OCI-LY1 (cell line): ENCODE results near the gene RFC3.

ENCODE experiments used
- H2AFZ ChIP-seq: fragments of 200-600 bp; sonication (generic), shearing (Covaris generic); 2 replicates; pipeline ENCODE4 v1.6.0; 2014; ENCODE audit warnings: antibody characterized with exemption, mild to moderate bottlenecking, low read length
- H3F3A ChIP-seq: fragments of 200-600 bp; sonication (generic), shearing (Covaris generic); 2 replicates; pipeline ENCODE4 v1.6.0; 2014; ENCODE audit warnings: mild to moderate bottlenecking, antibody characterized with exemption, low read length, moderate library complexity; ENCODE audit not compliant: insufficient read depth
- H3K27ac ChIP-seq: fragments of 200-600 bp; sonication (generic); 2 replicates; pipeline ENCODE4 v1.5.1; 2014; ENCODE audit warnings: low read length, mixed run types, mild to moderate bottlenecking, low read depth; ENCODE audit not compliant: poor library complexity, severe bottlenecking
- H3K27me3 ChIP-seq: fragments of 200-600 bp; sonication (generic); 2 replicates; pipeline ENCODE4 v1.6.0; 2014; ENCODE audit warnings: antibody characterized with exemption, mild to moderate bottlenecking, low read length, moderate library complexity; ENCODE audit not compliant: insufficient read depth
- H3K36me3 ChIP-seq: fragments of 200-600 bp; sonication (generic); 2 replicates; pipeline ENCODE4 v1.6.1; 2014; ENCODE audit warnings: mild to moderate bottlenecking, antibody characterized with exemption, low read length, moderate library complexity, mixed read lengths; ENCODE audit not compliant: insufficient read depth
- H3K4me1 ChIP-seq: fragments of 200-600 bp; sonication (generic); 2 replicates; pipeline ENCODE4 v1.5.1; 2014; ENCODE audit warnings: mild to moderate bottlenecking, low read length, moderate library complexity; ENCODE audit not compliant: insufficient read depth, severe bottlenecking
- H3K4me2 ChIP-seq: fragments of 200-600 bp; sonication (generic), shearing (Covaris generic); 2 replicates; pipeline ENCODE4 v1.6.1; 2014; ENCODE audit warnings: low read length
- H3K4me3 ChIP-seq: fragments of 200-600 bp; sonication (generic); 2 replicates; pipeline ENCODE4 v1.5.1; 2014; ENCODE audit warnings: low read length, low read depth, mild to moderate bottlenecking, mixed read lengths; ENCODE audit not compliant: poor library complexity, severe bottlenecking
- H3K79me2 ChIP-seq: fragments of 200-600 bp; shearing (Covaris generic); 2 replicates; pipeline ENCODE4 v1.6.1; 2016; ENCODE audit warnings: mixed run types, low read length, mixed read lengths; ENCODE audit not compliant: insufficient read depth
- H3K9ac ChIP-seq: fragments of 200-600 bp; sonication (generic), shearing (Covaris generic); 2 replicates; pipeline ENCODE4 v1.6.1; 2014; ENCODE audit warnings: mild to moderate bottlenecking, low read length, mixed read lengths
- H3K9me2 ChIP-seq: fragments of 200-600 bp; sonication (generic), shearing (Covaris generic); 2 replicates; pipeline ENCODE4 v1.6.1; 2014; ENCODE audit warnings: low read depth, mild to moderate bottlenecking, low read length, mixed read lengths
- H3K9me3 ChIP-seq: fragments of 200-600 bp; shearing (Covaris generic); 2 replicates; pipeline ENCODE4 v1.6.1; 2014; ENCODE audit warnings: low read length, mixed read lengths
- H4K20me1 ChIP-seq: fragments of 200-600 bp; sonication (generic), shearing (Covaris generic); 2 replicates; pipeline ENCODE4 v1.6.0; 2016; ENCODE audit warnings: mild to moderate bottlenecking, low read length; ENCODE audit not compliant: insufficient read depth
- EZH2 ChIP-seq: fragments of 200-600 bp; sonication (generic), shearing (Covaris generic); IDR thresholded peaks from 2 replicates; pipeline ENCODE4 v1.8.0; 2017; ENCODE audit warnings: borderline replicate concordance, mixed run types, mild to moderate bottlenecking, antibody characterized with exemption, low read length, moderate library complexity, mixed read lengths
- TF ChIP-seq, protein P1 (sequence below): fragments of 200-600 bp; sonication (generic), shearing (Covaris generic); IDR thresholded peaks from 2 replicates; pipeline ENCODE4 v1.5.1; 2017; ENCODE audit warnings: mild to moderate bottlenecking, antibody characterized with exemption, low read length, moderate library complexity, mixed read lengths

The RFC3 gene, protein sequence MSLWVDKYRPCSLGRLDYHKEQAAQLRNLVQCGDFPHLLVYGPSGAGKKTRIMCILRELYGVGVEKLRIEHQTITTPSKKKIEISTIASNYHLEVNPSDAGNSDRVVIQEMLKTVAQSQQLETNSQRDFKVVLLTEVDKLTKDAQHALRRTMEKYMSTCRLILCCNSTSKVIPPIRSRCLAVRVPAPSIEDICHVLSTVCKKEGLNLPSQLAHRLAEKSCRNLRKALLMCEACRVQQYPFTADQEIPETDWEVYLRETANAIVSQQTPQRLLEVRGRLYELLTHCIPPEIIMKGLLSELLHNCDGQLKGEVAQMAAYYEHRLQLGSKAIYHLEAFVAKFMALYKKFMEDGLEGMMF

DNA sequence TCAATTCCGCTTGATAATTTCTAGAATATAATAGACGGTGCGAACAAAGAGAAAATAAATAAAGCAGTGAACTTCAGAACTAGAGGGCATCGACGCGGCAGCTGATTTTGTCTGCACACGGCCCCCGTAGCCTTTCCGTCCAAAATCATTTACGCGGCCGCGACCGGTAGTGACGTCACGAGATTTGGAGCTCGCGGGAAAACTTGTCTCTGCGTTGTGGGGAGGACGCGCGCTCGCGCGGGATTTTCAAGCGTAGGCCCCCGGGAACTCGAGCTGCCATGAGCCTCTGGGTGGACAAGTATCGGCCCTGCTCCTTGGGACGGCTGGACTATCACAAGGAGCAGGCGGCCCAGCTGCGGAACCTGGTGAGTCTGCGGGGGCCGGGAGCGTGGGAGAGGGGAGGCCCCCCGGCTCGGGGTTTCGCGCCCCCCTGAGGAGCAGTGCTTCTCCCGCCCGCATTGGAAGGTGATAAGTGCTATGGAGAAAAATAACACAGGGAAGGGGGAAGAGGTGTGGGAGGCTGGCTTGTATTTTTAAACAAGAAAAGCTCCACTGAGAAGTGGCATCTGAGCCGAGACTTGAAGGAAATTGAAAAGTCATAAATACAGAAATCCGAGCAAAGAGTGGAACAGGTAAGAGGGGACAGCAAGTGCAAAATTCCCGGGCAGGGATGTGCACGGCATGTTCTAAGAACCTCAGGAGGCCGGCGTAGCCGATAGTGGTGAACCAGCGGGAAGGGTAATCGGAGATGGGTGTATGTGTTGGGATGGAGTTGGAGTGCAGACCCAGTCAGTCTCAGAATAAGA is at the start of gene RFC3:
Gene RFC3, plus strand, starts transcription at position 249 of the 806 bp plus-strand sequence. Its CDS starts 30 bp downstream, at position 279.
- peaks cover 46% of the 10 kb centered on the region for H3K4me1 ChIP-seq
- H3F3A ChIP-seq, result no peaks in the 10 kb centered on the region
- H3K4me2 ChIP-seq, result peak within 1 kb of the TSS; percentile 95
- TF ChIP-seq, protein P1, sequence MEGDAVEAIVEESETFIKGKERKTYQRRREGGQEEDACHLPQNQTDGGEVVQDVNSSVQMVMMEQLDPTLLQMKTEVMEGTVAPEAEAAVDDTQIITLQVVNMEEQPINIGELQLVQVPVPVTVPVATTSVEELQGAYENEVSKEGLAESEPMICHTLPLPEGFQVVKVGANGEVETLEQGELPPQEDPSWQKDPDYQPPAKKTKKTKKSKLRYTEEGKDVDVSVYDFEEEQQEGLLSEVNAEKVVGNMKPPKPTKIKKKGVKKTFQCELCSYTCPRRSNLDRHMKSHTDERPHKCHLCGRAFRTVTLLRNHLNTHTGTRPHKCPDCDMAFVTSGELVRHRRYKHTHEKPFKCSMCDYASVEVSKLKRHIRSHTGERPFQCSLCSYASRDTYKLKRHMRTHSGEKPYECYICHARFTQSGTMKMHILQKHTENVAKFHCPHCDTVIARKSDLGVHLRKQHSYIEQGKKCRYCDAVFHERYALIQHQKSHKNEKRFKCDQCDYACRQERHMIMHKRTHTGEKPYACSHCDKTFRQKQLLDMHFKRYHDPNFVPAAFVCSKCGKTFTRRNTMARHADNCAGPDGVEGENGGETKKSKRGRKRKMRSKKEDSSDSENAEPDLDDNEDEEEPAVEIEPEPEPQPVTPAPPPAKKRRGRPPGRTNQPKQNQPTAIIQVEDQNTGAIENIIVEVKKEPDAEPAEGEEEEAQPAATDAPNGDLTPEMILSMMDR, result no peak
- TF ChIP-seq EZH2, result no peak
- H3K27me3 ChIP-seq, result no peaks in the 10 kb centered on the region
- H3K9ac ChIP-seq, result peak within 1 kb of the TSS; percentile 99
- peaks cover 51% of the 10 kb centered on the region for H3K79me2 ChIP-seq
- no peaks in the 10 kb centered on the region for H3K9me3 ChIP-seq
- peak within 1 kb of the TSS; percentile 90 for H3K27ac ChIP-seq
- peak within 1 kb of the TSS; percentile 98 for H3K4me3 ChIP-seq
- peaks cover 40% of the 10 kb centered on the region for H3K36me3 ChIP-seq
- no peaks in the 10 kb centered on the region for H3K9me2 ChIP-seq
- H2AFZ ChIP-seq, result no peak within 1 kb of the TSS
- H4K20me1 ChIP-seq, result no peaks in the 10 kb centered on the region

DNA sequence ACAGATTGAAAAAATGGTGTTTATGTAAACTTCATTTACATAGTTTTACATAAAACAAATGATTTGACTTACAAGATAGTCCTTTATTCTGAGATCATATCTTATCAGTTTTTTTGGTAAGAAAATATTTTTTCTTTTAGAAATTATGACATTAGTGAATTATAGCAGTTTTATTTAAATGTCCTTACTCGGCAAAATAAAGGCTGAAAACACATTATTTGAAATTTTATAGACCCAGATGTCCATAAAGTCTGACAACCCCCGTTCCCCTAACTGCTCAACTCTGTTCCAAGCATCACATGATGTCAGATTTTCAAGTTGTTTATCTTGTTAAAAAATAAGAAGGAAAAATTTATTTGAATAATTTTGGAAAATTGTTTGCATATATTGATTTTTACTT is 46.7 kb upstream of the RFC3 start:
- H3F3A ChIP-seq, result no peaks in the 10 kb centered on the region; the same call in 1 of the 2 replicates
- no peaks in the 10 kb centered on the region for H3K9me2 ChIP-seq
- H3K9ac ChIP-seq, result no peak overlapping the region
- peaks cover 16% of the 10 kb centered on the region for H3K4me1 ChIP-seq
- TF ChIP-seq, protein P1, result no peak
- TF ChIP-seq EZH2, result no peak
- H3K27ac ChIP-seq, result no peak overlapping the region
- H3K4me3 ChIP-seq, result no peak overlapping the region
- no peaks in the 10 kb centered on the region for H3K27me3 ChIP-seq
- H3K79me2 ChIP-seq, result no peaks in the 10 kb centered on the region
- H3K9me3 ChIP-seq, result no peaks in the 10 kb centered on the region; the same call in 1 of the 2 replicates
- H4K20me1 ChIP-seq, result no peaks in the 10 kb centered on the region
- no peak overlapping the region for H2AFZ ChIP-seq
- H3K36me3 ChIP-seq, result no peaks in the 10 kb centered on the region
- no peak overlapping the region for H3K4me2 ChIP-seq

DNA sequence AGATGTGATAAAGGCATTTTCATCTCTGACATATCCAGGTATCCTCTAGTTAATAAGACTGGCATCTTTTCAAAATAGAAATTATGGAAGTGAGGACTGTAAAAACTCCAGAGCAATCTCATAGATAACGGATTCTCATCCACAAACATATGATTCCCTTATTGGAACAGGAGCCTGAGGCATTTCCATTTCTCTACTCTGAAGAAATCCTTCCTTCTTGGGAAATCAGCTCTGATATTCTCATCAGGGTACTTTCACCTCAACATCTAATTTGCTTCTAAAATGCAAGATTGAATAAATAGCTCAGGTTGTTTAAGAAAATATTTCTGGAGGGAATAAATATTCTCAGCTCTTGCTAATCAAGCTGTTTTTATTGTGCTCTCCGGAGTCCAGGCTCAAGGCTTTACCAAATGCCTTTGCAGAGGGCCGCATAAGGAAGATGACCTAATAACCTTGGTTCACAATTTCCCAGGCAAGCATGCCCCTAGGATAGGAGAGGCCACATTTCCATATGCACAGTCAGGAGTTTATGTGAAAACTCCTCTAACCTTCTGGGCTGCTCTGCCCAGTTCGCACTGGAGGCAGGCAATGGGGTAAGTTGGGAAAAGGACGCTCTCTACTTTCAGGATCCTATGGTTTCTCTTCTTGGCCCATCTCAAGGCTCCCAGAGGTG is 44.0 kb upstream of the RFC3 start:
- Histone ChIP-seq H3K36me3 (no peaks in the 10 kb centered on the region), H3K9me3 (no peaks in the 10 kb centered on the region), H3K4me2 (no peak overlapping the region), H4K20me1 (no peaks in the 10 kb centered on the region), H2AFZ (no peak overlapping the region), H3K4me3 (no peak overlapping the region), H3K9ac (no peak overlapping the region), H3K9me2 (no peaks in the 10 kb centered on the region), H3K27ac (no peak overlapping the region), H3K4me1 (peaks cover 34% of the 10 kb centered on the region), H3K79me2 (no peaks in the 10 kb centered on the region), H3F3A (no peaks in the 10 kb centered on the region), H3K27me3 (no peaks in the 10 kb centered on the region)
- TF ChIP-seq, protein P1, result no peak
- TF ChIP-seq EZH2, result no peak
